Measurements from ENCODE around the gene AKT1.

The AKT1 gene

DNA sequence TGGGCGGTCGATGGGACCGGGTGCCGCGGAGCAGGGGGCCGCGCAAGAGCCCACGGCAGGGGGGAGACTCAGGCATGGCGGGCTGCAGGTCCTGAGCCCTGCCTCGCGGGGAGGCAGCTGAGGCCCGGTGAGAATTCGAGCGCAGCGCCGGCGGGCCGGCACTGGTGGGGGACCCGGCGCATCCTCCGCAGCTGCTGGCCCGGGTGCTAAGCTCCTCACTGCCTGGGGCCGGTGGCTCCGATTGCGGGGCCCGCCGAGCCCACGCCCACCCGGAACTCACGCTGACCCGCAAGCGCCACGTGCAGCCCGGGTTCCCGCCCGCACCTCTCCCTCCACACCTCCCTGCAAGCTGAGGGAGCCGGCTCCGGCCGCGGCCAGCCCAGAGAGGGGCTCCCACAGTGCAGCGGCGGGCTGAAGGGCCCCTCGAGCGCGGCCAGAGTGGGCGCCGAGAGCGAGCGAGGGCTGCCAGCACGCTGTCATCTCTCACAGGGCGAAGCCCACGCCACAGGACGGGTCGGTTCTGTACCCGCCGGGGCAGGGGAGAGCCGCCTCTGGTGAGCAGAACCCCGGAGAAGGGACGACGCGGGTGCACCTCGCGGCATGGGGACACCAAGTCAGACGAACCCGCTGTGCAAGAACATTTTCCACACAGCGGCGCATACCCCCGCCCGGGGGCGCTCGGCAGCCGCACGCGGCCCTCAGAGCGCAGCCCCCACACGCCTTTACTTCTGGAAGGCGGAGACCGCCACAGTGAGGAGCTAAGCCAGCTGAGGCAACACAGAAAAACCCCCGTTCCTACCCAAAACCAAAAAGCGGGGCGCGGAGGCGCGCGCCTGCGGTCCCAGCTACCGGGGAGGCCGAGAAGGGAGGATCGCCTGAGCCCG lies 43.8 kb downstream of the AKT1 start:
- DNase-seq: no peak

DNA sequence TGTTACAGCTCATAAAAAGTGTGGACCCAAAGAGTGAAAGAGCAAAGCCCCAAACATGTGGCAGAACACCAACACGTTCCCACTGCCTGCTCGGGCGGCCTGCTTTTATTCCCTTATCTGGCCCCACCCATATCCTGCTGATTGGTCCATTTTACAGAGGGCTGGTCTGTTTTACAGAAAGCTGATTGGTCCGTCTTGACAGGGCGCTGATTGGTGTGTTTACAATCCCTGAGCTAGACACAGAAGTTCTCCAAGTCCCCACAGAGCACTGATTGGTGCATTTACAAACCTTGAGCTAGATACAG lies 44.8 kb downstream of the AKT1 start:
- peak; percentile 48 for DNase-seq

DNA sequence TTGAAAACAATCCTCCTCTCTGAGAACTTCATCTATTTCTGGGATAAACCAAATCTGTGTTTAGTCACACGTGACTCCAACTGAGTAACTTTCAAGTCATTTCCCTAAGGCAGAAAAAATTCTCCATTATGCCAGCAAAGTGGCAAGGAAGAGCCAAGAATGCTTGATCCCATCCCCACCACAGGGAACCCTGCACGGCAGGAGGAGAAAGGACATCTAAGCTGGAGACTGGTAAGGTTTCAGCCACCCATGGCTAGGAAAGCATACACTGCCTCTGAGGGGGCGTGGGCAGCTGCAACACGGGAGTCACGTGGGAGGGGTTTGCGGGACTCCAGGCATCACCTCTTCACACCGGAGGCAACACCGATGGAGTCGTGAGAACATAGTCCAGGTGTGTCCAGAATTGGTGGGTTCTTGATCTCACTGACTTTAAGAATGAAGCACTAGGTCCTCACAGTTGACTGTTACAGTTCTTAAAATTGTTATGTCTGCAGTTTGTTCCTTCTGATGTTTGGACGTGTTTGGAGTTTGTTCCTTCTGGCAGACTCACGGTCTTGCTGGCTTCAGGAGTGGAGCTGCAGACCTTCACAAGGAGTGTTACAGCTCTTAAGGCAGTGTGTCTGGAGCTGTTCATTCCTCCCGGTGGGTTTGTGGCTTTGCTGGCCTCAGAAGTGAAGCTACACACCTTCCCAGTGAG lies 45.3 kb downstream of the AKT1 start:
- DNase-seq: no peak

DNA sequence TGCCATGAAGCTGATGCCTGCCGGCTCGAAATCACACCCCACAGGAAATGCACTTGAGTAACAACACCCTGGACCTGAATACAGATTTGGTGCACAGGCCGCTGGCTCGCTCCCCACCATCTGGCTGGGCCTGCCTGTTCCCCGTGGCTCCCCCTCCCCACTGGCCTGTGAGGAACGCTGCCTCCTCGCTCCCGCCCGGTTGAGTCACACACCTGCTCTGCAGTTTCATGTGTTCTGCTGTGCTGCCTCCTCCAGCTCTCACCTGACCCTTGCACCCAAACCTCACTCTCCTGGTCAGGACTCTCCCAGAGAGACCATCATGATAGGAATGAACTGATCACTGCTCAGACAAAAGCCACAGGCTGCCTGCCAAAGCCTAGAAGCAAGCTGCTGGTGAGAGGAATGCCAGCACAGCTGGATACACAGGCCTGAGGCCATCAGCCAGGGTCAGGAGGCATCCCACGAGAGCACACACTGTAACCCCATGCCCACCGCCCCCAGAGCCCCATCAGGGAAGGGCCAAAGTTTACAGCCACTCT lies 46.4 kb downstream of the AKT1 start:
- no peak for DNase-seq

DNA sequence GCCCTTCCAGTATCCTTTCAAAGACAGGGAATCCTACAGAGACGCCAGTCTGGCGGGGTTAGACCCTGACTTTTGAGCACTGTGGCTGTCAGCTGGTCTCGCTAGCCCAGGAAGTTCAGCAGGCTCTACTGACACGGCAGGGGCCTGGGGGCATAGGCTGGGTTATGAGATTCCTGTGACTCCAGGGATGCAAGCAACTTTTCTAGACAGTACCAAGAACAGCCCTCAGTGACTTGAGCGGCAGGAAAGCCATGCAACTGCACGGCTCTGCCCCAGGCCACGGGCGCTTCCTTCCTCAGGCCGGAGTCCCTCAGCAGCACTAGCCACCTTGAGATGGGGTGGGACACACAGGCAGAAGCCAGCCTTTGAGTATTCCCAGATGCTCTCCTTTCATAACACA lies 47.7 kb downstream of the AKT1 start:
- no peak for DNase-seq

DNA sequence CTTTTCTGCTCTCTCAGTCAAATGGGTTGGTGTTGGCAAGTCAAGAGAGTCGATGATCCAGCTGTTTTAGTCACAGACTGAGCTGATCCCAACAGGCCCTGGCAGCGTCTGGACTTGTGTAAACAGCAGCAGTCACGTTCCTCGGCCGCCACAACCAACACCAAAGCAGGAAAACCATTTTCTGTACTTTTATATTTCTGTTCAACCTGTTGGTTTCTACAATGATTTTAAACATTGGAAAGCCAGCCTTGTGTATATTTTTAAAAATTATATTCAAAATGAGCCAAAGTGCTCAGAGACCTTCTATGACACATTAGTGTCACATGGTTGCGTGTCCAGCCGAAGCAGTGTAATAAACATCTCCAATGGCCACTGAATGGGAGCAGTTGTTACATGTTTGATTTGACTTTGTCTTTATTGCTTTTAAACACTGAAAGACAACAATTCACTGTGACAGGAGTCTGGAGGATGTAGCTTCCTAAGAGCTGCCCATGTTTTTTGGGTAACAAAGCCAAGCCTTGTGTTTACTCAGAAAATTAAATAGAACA lies 48.5 kb downstream of the AKT1 start:
- no peak for DNase-seq

DNA sequence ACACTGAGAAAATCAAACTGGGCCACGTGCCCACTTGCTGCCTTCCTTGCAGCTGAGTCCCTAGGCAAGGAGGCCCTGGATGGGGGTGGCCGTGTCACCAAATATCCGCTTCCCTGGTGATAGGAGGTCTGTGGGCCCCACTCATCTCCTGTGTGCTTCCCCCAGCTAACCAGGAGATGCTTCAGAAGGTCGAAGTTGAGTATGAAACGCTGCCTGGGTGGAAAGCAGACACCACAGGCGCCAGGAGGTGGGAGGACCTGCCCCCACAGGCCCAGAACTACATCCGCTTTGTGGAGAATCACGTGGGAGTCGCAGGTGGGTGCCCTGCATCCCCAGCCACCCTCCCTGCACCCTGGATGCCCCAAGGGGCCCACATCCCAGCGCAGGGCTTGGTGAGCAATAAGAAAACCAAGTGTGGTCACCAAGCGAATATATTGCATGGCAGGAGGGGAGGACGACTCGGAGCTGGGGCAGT lies 49.4 kb downstream of the AKT1 start:
- DNase-seq: no peak

DNA sequence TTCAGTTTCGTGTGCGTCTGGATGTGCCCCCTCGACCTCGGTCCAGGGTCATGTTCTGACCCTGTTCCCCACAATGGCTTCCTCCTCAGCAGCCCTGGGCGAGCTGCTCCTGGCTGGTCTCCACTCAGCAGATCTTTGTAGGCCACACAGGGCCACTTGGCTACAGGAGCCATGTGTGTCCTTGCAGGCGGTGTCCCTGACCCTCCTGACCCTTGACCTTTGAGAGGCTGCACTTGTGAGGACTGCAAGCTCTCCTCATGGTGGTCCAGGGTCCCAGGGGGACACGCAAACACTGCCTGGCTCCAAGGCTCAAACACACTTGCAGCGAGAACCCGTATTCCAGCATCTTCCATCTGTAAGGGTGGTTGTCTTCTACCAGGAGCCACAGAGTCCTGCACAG lies 50.1 kb downstream of the AKT1 start:
- DNase-seq: no peak

DNA sequence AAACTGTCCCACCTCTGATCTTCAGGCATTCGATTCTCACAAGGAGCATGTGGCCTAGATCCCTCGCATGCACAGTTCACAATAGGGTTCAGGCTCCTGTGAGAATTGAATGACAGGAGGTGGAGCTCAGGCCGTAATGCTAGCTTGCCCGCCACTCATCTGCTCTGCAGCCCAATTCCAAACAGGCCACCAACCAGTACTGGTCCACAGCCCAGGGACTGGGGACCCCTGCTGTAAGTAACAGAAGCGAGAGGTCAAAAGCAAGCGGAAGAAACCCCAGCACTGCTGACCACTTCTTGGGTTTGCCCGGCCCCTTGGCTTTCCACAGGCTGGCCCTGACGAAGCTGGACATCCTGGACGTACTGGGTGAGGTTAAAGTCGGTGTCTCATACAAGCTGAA lies 51.1 kb downstream of the AKT1 start:
- DNase-seq: no peak

DNA sequence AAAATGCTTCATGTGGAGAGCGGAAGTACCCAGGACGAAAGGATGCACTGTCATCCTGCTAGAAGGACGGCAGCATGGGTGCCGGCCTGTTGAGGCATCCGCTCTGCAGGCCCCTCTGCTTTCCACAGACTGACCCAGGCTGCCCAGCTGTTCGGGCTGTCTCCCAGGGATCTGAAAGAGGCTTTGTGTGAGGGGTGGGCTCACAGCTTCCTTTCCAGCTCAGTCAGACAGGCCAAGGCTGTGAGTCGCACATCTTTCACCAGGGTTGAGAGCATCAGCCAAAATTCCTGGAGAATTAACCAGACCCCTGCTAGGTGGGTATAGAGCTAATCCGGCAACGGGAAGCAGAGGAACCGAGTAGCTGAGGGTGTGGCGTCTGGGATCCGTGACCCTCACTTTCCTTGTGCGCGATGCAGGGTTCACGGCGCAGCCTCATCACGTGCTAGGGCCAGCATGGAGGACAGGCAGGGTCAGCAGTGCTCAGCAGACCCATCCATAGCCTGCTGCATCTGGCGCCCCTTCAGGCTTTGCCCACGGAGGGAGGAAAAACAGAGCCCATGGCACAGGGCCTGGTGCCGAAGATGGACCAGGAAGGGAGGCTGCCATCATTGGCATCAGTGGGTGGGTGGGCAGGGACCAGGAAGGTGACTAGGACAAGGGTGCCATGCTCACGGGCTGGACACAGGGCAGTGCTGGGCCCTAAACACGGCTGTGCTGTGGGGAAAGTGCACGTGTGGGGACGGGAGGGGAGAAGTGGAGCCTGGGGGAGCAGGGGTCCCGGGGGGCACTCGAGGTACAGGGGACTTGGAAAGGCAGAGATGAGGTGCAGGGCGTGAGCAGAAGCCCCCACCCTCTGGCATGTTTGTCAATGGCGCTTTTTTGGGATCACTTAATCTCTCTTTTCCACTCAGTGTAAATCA lies 51.8 kb downstream of the AKT1 start:
- no peak for DNase-seq

DNA sequence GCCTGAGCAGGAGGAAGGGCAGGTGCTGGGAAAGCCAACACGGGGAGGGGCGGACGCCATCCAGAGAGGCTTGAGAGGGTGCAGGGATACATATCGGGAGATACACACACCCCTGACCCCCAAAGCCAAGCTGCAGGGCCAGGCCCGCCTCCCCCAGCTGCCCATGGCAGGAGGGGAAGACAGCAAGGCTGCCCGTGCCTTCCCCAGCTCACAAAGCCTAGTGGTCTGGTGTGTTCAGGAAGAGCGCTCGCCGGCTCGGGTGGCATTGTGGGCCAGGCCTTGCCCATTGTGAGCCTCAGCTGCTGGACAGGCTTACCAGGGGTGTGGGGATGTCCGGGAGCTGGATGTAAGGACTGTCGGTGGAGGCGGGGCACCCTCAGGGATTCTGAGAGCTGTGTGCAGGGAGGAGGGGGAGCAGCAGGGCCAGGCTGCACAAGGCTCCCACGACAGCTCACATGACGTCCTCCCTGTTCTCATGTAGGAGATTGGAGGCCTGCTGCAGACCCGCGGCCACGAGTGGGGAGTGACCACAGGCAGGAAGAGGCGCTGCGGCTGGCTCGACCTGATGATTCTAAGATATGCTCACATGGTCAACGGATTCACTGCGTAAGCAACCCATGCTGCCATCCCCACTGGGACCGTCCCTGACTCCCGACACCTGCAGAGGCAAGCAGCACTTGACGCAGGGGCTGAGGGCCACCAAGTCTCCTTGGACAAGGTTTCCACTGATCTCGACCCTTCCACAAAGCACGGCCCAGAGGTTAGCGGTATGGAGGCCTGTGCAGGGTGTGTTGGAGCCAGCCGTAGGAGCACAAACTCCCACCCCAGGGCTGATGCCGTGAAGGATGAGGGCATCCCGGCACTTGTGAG lies 52.7 kb downstream of the AKT1 start:
- peak; percentile 41 for DNase-seq

DNA sequence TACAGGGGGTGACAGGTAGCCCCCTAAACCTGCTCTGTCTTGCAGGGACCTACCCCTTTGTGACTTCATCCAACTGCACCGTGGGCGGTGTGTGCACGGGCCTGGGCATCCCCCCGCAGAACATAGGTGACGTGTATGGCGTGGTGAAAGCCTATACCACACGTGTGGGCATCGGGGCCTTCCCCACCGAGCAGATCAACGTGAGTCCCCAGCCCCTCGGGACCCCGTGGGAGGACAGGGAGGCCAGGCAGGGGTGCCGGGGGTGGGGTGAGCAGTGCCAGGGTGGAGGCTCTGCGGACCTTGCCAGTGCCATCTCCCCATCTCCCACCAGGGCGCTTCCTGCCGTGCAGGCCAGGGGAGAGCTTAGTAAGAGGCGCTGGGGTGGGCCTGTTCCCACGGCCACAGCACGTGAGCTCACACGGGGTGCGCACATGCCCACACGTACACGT lies 53.7 kb downstream of the AKT1 start:
- no peak for DNase-seq

DNA sequence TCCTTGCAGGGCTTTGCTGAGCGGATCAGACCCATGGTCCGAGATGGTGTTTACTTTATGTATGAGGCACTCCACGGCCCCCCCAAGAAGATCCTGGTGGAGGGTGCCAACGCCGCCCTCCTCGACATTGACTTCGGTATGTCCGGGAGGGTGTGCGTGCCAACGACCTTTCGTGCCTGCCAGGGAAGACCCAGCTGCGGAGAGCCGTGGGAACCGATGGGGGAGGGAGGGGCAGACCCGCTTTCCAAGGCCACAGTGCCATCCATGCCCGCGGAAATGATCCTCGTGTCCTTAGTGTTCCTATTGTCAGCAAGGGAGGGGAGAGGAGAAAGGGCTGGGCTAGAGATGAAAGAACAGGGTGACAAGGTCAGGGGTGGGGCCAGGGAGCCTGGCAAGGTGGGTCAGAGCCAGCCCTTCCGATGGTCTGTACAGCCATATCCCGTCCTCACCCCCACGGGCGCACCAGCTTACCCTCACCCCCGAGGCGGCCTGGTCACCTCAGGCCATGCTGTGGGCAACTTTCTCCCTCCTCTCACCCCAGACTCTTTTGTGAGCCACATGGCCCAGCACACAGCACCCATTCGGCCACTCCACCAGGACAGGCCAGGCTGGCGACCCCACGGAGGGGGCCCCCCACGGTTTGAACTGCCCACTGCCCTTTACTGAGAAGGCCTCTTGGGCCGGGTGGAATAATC lies 54.3 kb downstream of the AKT1 start:
- no peak for DNase-seq

DNA sequence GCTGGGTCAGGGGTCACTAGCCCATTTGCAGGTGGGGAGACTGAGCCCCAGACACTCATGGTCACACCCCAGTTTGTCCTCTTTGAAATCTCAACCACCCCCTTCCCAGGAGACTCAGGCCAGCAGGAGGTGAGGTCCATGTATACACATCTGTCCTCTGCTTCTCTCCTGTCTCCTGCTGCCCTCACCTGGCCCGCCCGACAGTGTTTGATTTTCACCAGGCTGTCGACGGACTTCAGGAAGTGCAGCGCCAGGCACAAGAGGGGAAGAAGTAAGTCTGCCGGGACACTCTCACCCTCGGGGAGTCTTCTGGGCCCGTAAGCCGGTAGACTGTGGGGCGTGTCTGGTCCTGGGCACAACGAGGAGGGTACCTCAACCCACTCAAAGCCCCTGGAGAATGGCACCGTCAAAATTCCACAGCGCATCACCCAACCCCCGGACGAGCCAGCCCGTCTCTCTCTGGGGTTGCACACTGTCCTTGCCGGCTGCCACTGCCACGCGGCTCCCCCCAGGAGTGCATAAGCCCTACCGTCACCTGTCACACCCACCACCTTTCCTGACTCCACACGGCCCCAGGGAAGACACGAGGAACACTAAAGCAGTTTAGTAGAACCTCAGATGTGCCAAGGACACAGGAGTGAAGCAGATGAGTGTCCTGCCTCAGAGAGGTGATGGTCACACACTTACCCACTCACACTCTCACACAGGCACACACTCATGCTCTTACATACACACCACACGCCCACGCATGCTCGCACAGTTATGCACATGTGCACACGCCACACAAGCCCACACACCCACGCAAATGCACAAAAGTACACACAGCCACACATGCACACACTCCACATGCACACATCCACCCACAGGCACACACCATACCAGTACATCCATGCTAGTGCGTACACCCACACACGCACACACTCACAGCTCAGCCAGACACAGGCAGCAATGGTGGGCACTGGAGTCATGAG lies 55.7 kb downstream of the AKT1 start:
- DNase-seq: no peak

DNA sequence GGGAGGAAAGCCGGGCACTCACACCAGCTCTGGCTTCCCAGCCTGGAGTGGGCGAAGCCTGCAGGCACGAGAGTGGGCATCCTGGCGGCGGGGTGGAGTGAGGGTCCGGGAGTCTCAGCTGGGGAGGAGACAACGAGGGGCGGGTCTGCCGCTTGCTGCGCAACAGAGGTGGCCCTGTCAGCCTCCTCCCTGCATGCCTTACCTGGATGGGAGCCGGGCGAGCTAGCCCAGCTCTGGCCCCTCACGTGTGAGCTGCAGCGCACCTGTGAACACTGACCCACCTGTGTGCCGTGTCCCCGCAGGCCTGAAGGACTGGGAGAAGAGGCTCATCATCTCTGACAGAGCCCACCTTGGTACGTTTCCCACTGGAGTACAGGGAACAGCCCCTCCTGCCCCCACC lies 56.5 kb downstream of the AKT1 start:
- no peak for DNase-seq

DNA sequence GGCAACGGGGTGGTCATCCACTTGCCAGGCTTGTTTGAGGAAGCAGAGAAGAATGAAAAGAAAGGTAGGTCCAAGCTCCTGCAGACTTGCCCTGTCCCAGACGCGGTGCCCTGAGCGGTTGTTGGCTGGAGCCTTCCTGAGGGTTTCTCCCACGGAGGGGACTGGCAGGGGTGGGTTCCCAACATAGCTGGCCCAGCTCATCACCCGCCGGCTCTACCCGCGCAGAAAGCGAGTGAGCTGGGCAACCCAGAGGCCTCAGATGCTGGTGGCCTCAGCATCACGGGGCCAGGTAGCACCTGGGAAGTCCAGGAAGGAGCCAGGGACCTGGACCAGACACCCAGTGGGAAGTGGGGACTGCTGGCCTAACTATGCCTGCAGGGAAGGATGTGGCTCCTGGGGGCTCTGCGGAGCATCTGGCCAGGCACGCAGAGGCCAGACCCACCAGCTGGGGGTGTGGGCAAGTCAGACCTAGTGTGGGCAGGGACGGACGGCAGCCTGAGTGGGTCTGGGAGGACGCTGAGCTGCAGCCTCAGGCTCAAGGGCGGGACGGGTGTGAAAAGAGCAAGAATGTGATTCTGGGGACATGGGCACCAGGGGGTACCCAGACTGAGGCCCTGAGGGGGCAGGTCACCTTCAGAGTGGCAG lies 57.1 kb downstream of the AKT1 start:
- DNase-seq: no peak

DNA sequence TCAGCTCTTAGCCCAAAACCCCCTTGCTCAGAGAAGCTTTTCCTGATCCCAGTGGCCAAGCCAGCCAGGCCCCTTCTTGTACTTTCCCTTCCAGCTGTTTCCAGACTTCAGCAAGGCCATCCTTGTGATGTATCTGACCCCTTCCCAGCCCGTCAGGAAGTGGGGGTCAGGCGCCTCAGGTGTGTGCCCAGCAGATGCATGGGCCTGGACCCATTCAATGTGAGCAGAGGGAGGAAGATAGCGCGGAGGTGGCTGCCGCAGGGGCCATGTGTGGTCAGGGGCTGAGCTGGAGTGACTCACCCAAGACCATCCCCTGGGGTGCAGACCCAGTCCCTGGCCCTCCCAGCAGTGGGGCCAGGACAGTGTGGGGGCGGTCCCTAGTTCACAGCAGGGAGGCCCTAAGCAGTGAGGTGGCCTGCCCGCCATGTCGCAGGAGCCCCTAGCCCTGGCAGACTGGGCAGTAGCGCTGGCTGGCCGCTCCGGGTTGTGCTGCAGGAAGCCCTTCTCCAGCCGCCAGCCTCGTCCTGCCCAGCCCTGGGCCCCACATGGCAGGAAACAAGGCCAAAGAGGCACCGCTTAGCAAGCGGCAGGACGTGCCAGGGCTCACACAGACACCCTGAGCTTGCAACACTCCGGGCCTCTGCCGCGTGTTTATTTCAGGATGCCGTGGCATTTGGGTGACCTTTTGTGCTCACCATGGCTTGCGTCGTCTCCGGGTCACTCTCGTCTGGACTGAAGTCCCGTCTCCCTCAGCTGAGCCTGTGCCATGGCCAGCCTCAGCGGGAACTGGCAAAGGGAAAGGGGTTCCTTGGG lies 59.5 kb downstream of the AKT1 start:
- no peak for DNase-seq

Measured in hematopoietic multipotent progenitor cell treated with erythropoietin and hydrocortisone succinate and interleukin-3 and kit ligand, for 4 days (in vitro differentiated cells).